ENCODE data around the gene FLT1.

- TF ChIP-seq CTCF (IDR thresholded peaks at IDR 0.05) = no peak
- no peak for TF ChIP-seq ZFX (IDR thresholded peaks at IDR 0.05; ENCODE audit: borderline replicate concordance)
Observed at GRCh38 chr13:28529836-28530235, 34.9 kb upstream of the FLT1 start.

All from 22Rv1 (cell line).